ENCODE measurements around the gene VRK1.

Gene VRK1

GRCh38 chr14:96799489-96800054 lies 2.4 kb downstream of the VRK1 start:
- DNase-seq (no peak), ATAC-seq (no peak)
- peaks cover 38% of the 10 kb centered on the region for H3K4me1 Mint-ChIP-seq
- H3K36me3 Mint-ChIP-seq (ENCODE audit: low read depth) = peaks cover 10% of the 10 kb centered on the region
- no peaks in the 10 kb centered on the region for H3K9me3 Mint-ChIP-seq
- no peak overlapping the region for H3K4me3 Mint-ChIP-seq
- no peak overlapping the region for H3K27ac Mint-ChIP-seq
- H3K27me3 Mint-ChIP-seq = peaks cover 6% of the 10 kb centered on the region

- ATAC-seq (no peak), DNase-seq (no peak)
- H3K27ac Mint-ChIP-seq = no peak overlapping the region
- peaks cover 13% of the 10 kb centered on the region for H3K36me3 Mint-ChIP-seq (ENCODE audit: low read depth)
- no peaks in the 10 kb centered on the region for H3K27me3 Mint-ChIP-seq
- H3K4me3 Mint-ChIP-seq = no peak overlapping the region
- peaks cover 50% of the 10 kb centered on the region for H3K4me1 Mint-ChIP-seq
- no peaks in the 10 kb centered on the region for H3K9me3 Mint-ChIP-seq
These were observed 4.7 kb downstream of the VRK1 start for GRCh38 chr14:96801931-96802330.

- ATAC-seq = no peak
- Mint-ChIP-seq H3K9me3 (no peaks in the 10 kb centered on the region), H3K27me3 (no peaks in the 10 kb centered on the region), H3K4me3 (no peak overlapping the region), H3K27ac (no peak overlapping the region), H3K4me1 (peaks cover 49% of the 10 kb centered on the region), H3K36me3 (ENCODE audit: low read depth) (peaks cover 17% of the 10 kb centered on the region)
- no peak for DNase-seq
These were observed 5.8 kb downstream of the VRK1 start for GRCh38 chr14:96802963-96803362.

GRCh38 chr14:96803958-96804357 lies 6.8 kb downstream of the VRK1 start:
- H3K9me3 Mint-ChIP-seq = no peaks in the 10 kb centered on the region
- ATAC-seq = no peak
- no peak overlapping the region for H3K4me3 Mint-ChIP-seq
- no peak overlapping the region for H3K27ac Mint-ChIP-seq
- H3K27me3 Mint-ChIP-seq = no peaks in the 10 kb centered on the region
- DNase-seq = no peak
- peaks cover 39% of the 10 kb centered on the region for H3K4me1 Mint-ChIP-seq
- peaks cover 20% of the 10 kb centered on the region for H3K36me3 Mint-ChIP-seq (ENCODE audit: low read depth)

GRCh38 chr14:96804895-96805294 lies 7.7 kb downstream of the VRK1 start:
- ATAC-seq (no peak), DNase-seq (no peak)
- Mint-ChIP-seq H3K4me3 (no peak overlapping the region), H3K9me3 (no peaks in the 10 kb centered on the region), H3K36me3 (ENCODE audit: low read depth) (peaks cover 23% of the 10 kb centered on the region), H3K4me1 (peaks cover 37% of the 10 kb centered on the region), H3K27me3 (no peaks in the 10 kb centered on the region), H3K27ac (no peak overlapping the region)

GRCh38 chr14:96805956-96806355 lies 8.8 kb downstream of the VRK1 start:
- Mint-ChIP-seq H3K36me3 (ENCODE audit: low read depth) (peaks cover 23% of the 10 kb centered on the region), H3K4me1 (peaks cover 44% of the 10 kb centered on the region), H3K27me3 (no peaks in the 10 kb centered on the region), H3K27ac (no peak overlapping the region), H3K9me3 (no peaks in the 10 kb centered on the region), H3K4me3 (no peak overlapping the region)
- DNase-seq (no peak), ATAC-seq (no peak)

GRCh38 chr14:96806836-96807235 lies 9.7 kb downstream of the VRK1 start:
- H3K36me3 Mint-ChIP-seq (ENCODE audit: low read depth) = peaks cover 27% of the 10 kb centered on the region
- H3K27me3 Mint-ChIP-seq = no peaks in the 10 kb centered on the region
- no peak overlapping the region for H3K27ac Mint-ChIP-seq
- peaks cover 53% of the 10 kb centered on the region for H3K4me1 Mint-ChIP-seq
- H3K9me3 Mint-ChIP-seq = no peaks in the 10 kb centered on the region
- ATAC-seq (no peak), DNase-seq (no peak)
- no peak overlapping the region for H3K4me3 Mint-ChIP-seq

GRCh38 chr14:96808619-96809406 lies 11.6 kb downstream of the VRK1 start:
- Mint-ChIP-seq H3K27ac (no peak overlapping the region), H3K9me3 (no peaks in the 10 kb centered on the region), H3K4me3 (no peak overlapping the region), H3K36me3 (ENCODE audit: low read depth) (peaks cover 31% of the 10 kb centered on the region), H3K27me3 (no peaks in the 10 kb centered on the region), H3K4me1 (peaks cover 52% of the 10 kb centered on the region)
- ATAC-seq (no peak), DNase-seq (no peak)

GRCh38 chr14:96811265-96811664 lies 14.1 kb downstream of the VRK1 start:
- peaks cover 31% of the 10 kb centered on the region for H3K36me3 Mint-ChIP-seq (ENCODE audit: low read depth)
- ATAC-seq (no peak), DNase-seq (no peak)
- no peaks in the 10 kb centered on the region for H3K27me3 Mint-ChIP-seq
- no peak overlapping the region for H3K4me3 Mint-ChIP-seq
- no peaks in the 10 kb centered on the region for H3K9me3 Mint-ChIP-seq
- no peak overlapping the region for H3K27ac Mint-ChIP-seq
- peaks cover 40% of the 10 kb centered on the region for H3K4me1 Mint-ChIP-seq

- Mint-ChIP-seq H3K36me3 (ENCODE audit: low read depth) (peaks cover 26% of the 10 kb centered on the region), H3K27ac (no peak overlapping the region), H3K9me3 (no peaks in the 10 kb centered on the region), H3K27me3 (no peaks in the 10 kb centered on the region), H3K4me3 (no peak overlapping the region), H3K4me1 (peaks cover 44% of the 10 kb centered on the region)
- no peak for ATAC-seq
- no peak for DNase-seq
These were observed 14.9 kb downstream of the VRK1 start for GRCh38 chr14:96811985-96812667.

GRCh38 chr14:96816281-96816680 lies 19.1 kb downstream of the VRK1 start:
- Mint-ChIP-seq H3K4me1 (peaks cover 48% of the 10 kb centered on the region), H3K27me3 (no peaks in the 10 kb centered on the region), H3K27ac (no peak overlapping the region), H3K36me3 (ENCODE audit: low read depth) (peaks cover 24% of the 10 kb centered on the region), H3K4me3 (no peak overlapping the region), H3K9me3 (no peaks in the 10 kb centered on the region)
- DNase-seq (no peak), ATAC-seq (no peak)

- H3K27me3 Mint-ChIP-seq = no peaks in the 10 kb centered on the region
- DNase-seq (no peak), ATAC-seq (no peak)
- H3K4me1 Mint-ChIP-seq = peaks cover 35% of the 10 kb centered on the region
- H3K9me3 Mint-ChIP-seq = no peaks in the 10 kb centered on the region
- no peak overlapping the region for H3K4me3 Mint-ChIP-seq
- H3K27ac Mint-ChIP-seq = no peak overlapping the region
- H3K36me3 Mint-ChIP-seq (ENCODE audit: low read depth) = peaks cover 24% of the 10 kb centered on the region
These were observed 20.8 kb downstream of the VRK1 start for GRCh38 chr14:96817750-96818666.

GRCh38 chr14:96821501-96821900 lies 24.3 kb downstream of the VRK1 start:
- no peak for ATAC-seq
- H3K36me3 Mint-ChIP-seq (ENCODE audit: low read depth) = peaks cover 31% of the 10 kb centered on the region
- no peak overlapping the region for H3K4me3 Mint-ChIP-seq
- peaks cover 40% of the 10 kb centered on the region for H3K4me1 Mint-ChIP-seq
- peaks cover 4% of the 10 kb centered on the region for H3K9me3 Mint-ChIP-seq
- H3K27ac Mint-ChIP-seq = no peak overlapping the region
- no peak for DNase-seq
- H3K27me3 Mint-ChIP-seq = no peaks in the 10 kb centered on the region

GRCh38 chr14:96823652-96824051 lies 26.5 kb downstream of the VRK1 start:
- ATAC-seq (no peak), DNase-seq (no peak)
- Mint-ChIP-seq H3K9me3 (peaks cover 9% of the 10 kb centered on the region), H3K4me3 (no peak overlapping the region), H3K27me3 (no peaks in the 10 kb centered on the region), H3K27ac (no peak overlapping the region), H3K4me1 (peaks cover 25% of the 10 kb centered on the region), H3K36me3 (ENCODE audit: low read depth) (peaks cover 42% of the 10 kb centered on the region)

Data from activated naive CD8-positive, alpha-beta T cell treated with anti-CD3 and anti-CD28 coated beads, Interleukin-2, amount 50 U/mL, for 24 hours (primary cell).